Progenitor cell of endocrine pancreas (in vitro differentiated cells): ENCODE data around the gene BRF1. TPM values are rescaled to one million over a fixed set of nuclear protein-coding genes. Genes with fewer than 3 reads are reported as not detected.

ENCODE experiments used
- DNase-seq: peaks from one replicate; pipeline ENCODE4 v3.0.0; 2021; ENCODE audit warnings: low spot score; ENCODE audit not compliant: unreplicated experiment
- H3K27ac Mint-ChIP-seq: 2 replicates; pipeline ENCODE4 v1.8.0; 2021; ENCODE audit warnings: mild to moderate bottlenecking, moderate library complexity, mixed read lengths
- H3K27me3 Mint-ChIP-seq: 2 replicates; pipeline ENCODE4 v1.8.0; 2021; ENCODE audit warnings: mixed read lengths
- H3K36me3 Mint-ChIP-seq: 2 replicates; pipeline ENCODE4 v1.8.0; 2022; ENCODE audit warnings: mixed read lengths; ENCODE audit not compliant: insufficient read depth
- H3K4me1 Mint-ChIP-seq: 2 replicates; pipeline ENCODE4 v1.8.0; 2021; ENCODE audit warnings: low read depth, mixed read lengths
- H3K4me3 Mint-ChIP-seq: 2 replicates; pipeline ENCODE4 v1.8.0; 2021; ENCODE audit warnings: low read depth, mild to moderate bottlenecking, moderate library complexity, mixed read lengths
- H3K9me3 Mint-ChIP-seq: 2 replicates; pipeline ENCODE4 v1.8.0; 2021; ENCODE audit warnings: low read depth, mixed read lengths
- total RNA-seq: library from RNA; stranded (reverse); gene quantifications from 2 replicates; pipeline ENCODE4 v1.2.1, GENCODE V29; 2021
- TF ChIP-seq, protein P1 (sequence below): fragments of 200-600 bp; sonication (generic); IDR thresholded peaks from one replicate; pipeline ENCODE4 v1.5.0; 2021; ENCODE audit warnings: antibody characterized with exemption, mild to moderate bottlenecking; ENCODE audit not compliant: unreplicated experiment

The BRF1 gene
- total RNA-seq, 1 donor from 2014 or later, result 49.9 TPM

DNA sequence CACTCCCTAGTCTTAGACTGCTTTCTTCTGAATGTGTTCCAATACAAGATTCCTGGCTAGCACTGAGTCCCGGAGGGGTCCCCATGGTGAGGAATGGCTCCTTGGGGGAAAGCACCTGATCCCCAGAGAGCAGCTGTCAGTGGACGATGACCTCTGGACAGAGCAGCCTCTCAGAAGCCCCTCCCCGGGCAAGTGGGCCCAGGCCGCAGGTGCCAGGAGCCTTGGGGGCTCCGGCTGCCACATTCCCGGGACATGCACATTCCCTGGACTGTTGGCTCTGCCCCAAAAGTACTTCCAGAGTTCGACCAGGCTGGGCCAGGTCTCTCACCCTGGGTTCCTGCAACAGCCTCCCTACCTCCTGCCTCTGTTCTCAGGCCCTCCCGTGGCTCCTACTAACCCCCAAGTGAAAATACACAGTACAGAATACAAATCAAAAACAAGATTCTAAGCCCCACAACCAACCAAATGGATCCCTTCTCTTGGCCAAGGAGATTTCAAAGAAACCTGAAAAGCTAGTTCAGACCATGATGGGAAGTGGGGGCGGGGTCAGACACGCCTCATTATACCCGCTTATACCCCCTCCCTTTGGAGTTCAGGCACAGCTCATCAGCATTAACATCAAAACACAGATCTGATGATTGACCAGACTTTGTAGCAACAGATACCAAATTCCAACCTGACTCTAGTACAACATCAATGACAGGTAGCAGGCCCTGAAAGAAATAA lies 75.8 kb downstream of the BRF1 start:
- Mint-ChIP-seq H3K9me3 (no peaks in the 10 kb centered on the region), H3K27me3 (no peaks in the 10 kb centered on the region), H3K27ac (no peak overlapping the region), H3K36me3 (peaks cover 10% of the 10 kb centered on the region), H3K4me1 (no peaks in the 10 kb centered on the region), H3K4me3 (no peak overlapping the region)
- TF ChIP-seq, protein P1, sequence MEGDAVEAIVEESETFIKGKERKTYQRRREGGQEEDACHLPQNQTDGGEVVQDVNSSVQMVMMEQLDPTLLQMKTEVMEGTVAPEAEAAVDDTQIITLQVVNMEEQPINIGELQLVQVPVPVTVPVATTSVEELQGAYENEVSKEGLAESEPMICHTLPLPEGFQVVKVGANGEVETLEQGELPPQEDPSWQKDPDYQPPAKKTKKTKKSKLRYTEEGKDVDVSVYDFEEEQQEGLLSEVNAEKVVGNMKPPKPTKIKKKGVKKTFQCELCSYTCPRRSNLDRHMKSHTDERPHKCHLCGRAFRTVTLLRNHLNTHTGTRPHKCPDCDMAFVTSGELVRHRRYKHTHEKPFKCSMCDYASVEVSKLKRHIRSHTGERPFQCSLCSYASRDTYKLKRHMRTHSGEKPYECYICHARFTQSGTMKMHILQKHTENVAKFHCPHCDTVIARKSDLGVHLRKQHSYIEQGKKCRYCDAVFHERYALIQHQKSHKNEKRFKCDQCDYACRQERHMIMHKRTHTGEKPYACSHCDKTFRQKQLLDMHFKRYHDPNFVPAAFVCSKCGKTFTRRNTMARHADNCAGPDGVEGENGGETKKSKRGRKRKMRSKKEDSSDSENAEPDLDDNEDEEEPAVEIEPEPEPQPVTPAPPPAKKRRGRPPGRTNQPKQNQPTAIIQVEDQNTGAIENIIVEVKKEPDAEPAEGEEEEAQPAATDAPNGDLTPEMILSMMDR, result no peak
- DNase-seq, result no peak

DNA sequence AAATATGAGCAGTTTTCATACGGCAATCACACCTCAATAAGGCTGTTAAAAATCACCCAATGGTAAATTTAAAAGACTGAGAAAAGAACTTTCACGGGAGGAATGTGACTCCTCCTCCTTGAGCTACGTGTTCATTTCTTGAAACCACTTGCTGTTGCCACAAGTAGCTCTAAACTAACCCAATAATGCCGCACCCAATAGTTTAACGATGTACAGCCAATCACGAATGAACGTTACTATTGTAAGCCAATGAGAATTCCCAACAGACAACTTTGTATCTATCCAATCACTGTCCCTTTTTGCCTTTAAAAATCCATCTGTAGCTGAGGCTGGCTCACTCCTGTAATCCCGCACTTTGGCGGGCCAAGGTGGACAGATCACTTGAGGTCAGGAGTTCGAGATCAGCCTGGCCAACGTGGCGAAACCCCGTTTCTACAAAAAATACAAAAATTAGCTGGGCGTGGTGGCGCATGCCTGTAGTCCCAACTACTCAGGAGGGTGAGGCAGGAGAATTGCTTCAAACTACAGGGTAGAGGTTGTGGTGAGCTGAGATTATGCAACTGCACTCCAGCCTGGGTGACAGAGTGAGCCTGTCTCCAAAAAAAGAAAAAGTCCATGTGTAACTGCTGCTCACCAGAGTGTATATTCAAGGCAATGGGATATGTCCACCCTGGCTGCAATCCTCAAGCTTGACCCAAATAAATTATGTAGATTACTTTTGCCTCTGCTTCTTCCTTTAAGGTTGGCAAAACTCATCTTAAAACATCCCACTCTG lies 76.8 kb downstream of the BRF1 start:
- Mint-ChIP-seq H3K27me3 (no peaks in the 10 kb centered on the region), H3K27ac (no peak overlapping the region), H3K36me3 (peaks cover 10% of the 10 kb centered on the region), H3K4me3 (no peak overlapping the region), H3K4me1 (no peaks in the 10 kb centered on the region), H3K9me3 (no peaks in the 10 kb centered on the region)
- no peak for DNase-seq
- TF ChIP-seq, protein P1, result no peak

DNA sequence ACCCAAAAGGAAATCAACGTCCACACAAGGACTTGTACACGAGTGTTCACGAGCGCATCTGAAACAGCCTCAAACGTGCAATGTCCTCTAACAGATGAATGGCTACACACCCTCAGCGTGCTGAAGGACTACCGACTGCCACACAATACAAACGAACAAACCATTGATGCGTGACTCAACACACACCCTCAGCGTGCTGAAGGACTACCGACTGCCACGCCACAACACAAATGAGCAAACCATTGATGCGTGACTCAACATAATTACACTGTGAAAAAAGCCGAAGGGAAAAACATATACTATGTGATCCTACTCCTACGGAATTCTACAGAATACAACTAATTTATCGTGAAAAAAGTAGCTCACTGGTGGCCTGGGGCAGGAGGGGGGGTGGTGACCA lies 77.5 kb downstream of the BRF1 start:
- Mint-ChIP-seq H3K9me3 (no peaks in the 10 kb centered on the region), H3K27me3 (no peaks in the 10 kb centered on the region)

DNA sequence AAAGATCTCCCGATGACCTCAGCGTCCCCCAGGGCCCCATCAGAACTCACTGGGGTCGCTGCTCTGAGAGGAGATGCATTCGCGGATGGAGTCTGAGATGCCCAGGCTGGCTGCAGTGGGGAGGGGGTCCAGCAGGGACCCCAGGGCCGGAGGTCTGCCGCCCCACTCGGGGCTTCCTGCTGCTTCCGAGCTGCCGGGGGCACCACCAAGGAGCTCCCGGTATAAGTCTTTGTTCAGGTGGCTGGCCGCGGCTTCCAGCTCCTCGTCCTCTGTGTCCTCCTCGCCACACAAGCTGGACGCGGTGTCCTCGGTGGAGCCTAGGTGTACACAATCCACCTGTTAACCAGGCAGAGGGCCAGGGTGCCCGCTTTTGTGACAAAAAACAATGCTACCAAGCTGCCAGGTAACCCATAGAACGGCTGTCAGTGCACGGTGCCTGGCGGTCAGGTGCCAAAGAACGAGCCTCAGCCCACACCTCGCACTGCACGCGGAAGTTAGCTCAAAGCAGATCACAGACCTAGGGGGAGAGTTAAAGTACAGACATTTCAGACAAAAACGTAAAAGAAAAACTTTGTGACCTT lies 79.1 kb downstream of the BRF1 start:
- Mint-ChIP-seq H3K4me1 (no peaks in the 10 kb centered on the region), H3K36me3 (peaks cover 11% of the 10 kb centered on the region), H3K27ac (no peak overlapping the region), H3K27me3 (no peaks in the 10 kb centered on the region), H3K9me3 (no peaks in the 10 kb centered on the region), H3K4me3 (no peak overlapping the region)
- DNase-seq, result no peak
- TF ChIP-seq, protein P1, result no peak

More for the DNA sequence above, 77.5 kb downstream of the BRF1 start:
- Mint-ChIP-seq H3K4me1 (no peaks in the 10 kb centered on the region), H3K4me3 (no peak overlapping the region), H3K36me3 (peaks cover 12% of the 10 kb centered on the region), H3K27ac (no peak overlapping the region)
- TF ChIP-seq, protein P1, result no peak
- no peak for DNase-seq
